Left lung (tissue), 10 donors: ENCODE results near the gene PHLDB3. TPM values are rescaled to one million over a fixed set of nuclear protein-coding genes. Genes with fewer than 3 reads are reported as not detected.
A peak's percentile ranks its signal among the peaks of the same experiment; 100 is the strongest.

ENCODE experiments used
- ATAC-seq: fragments of 200-7000 bp; cut with Tn5 transposase; one replicate; pipeline ENCODE4 v1.9.1; 2020; ENCODE audit warnings: moderate library complexity
- DNase-seq, 4 donors: peaks; one replicate each; pipeline ENCODE4 v3.0.0-alpha.2; 2013 to 2020
- H3K27ac ChIP-seq, 2 donors: fragments of 200-600 bp; sonication (generic) in 1 of 2; one replicate each; pipeline versions ENCODE4 v1.5.0 to v1.8.0; 2020 to 2021
- H3K27me3 ChIP-seq, 2 donors: fragments of 200-600 bp; sonication (generic) in 1 of 2; one replicate each; pipeline versions ENCODE4 v1.5.0 to v1.8.0; 2020 to 2021
- H3K36me3 ChIP-seq, 2 donors: fragments of 200-600 bp; sonication (generic) in 1 of 2; one replicate each; pipeline versions ENCODE4 v1.5.0 to v1.8.0; 2020 to 2021
- H3K4me1 ChIP-seq, 2 donors: fragments of 200-600 bp; one replicate each; pipeline ENCODE4 v1.8.0; 2021
- H3K4me3 ChIP-seq, 2 donors: fragments of 200-600 bp; sonication (generic) in 1 of 2; one replicate each; pipeline versions ENCODE4 v1.5.0 to v1.8.0; 2020 to 2021; ENCODE audit warnings: mild to moderate bottlenecking in 1 of 2
- H3K9me3 ChIP-seq, 2 donors: fragments of 200-600 bp; sonication (generic) in 1 of 2; one replicate each; pipeline versions ENCODE4 v1.5.0 to v1.8.0; 2020 to 2021
- CTCF ChIP-seq, 2 donors: fragments of 200-600 bp; sonication (generic) in 1 of 2; IDR thresholded peaks; one replicate each; pipeline versions ENCODE4 v1.5.0 to v1.8.0; 2021; ENCODE audit warnings: antibody characterized with exemption in 2 of 2
- intact Hi-C, 2 donors: fragments of 100-400 bp; cut with DNase I; formaldehyde crosslinking; loops; one replicate each; pipeline versions ENCODE4 v1.11.2 to v1.14.2; 2022
- polyA plus RNA-seq, 6 donors: library from polyadenylated mRNA; unstranded; fragments of 120-200 nt; gene quantifications; one replicate each; pipeline ENCODE4 v1.2.1, GENCODE V29; 2013; ENCODE audit not compliant: insufficient read length in 6 of 6
- total RNA-seq, 2 donors: library from RNA; stranded (reverse); fragmentation: NEBNext Ultra II Directional; extraction: Animal tissue kit (Norgen Biotek cat#: 25700); gene quantifications; one replicate each; pipeline ENCODE4 v1.2.1, GENCODE V29; 2021
- donor health status: DM: no; HTN: yes; CAD: no.
- donor health status: DM: no; HTN: no; CAD: no.

Gene PHLDB3
- total and polyA plus RNA-seq, 8 donors, result 4.5 to 13.3 (median 9.8) TPM

DNA sequence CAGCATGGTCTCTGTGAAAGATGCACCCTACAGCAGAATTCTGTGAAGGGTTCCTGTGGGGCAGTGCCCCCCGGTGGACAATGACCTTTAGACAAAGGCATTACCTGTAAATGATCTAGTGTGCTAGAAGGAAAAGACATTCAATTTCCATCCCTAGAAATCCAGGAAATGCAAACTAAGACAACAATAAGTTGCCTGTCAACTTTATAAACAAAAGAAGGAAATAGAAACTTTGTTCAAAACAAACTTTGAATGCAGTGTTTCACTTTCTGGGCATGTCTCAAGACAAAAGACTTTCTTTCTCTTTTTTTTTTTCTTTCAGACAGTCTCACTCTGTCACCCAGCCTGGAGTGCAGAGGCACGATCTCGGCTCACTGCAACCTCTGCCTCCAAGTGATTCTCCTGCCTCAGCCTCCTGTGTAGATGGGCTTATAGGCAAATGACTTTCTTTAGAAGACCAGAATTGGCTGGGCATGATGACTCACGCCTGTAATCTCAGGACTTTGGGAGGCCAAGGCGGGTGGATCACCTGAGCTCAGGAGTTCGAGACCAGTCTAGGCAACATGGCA is 74.3 kb downstream of the PHLDB3 start:
- no peak overlapping the region for H3K27ac ChIP-seq
- ATAC-seq (no peak), DNase-seq (peak in 1 of 4 donors; percentile 42)
- no peaks in the 10 kb centered on the region for H3K27me3 ChIP-seq
- no peaks in the 10 kb centered on the region for H3K36me3 ChIP-seq
- no peak overlapping the region for H3K4me3 ChIP-seq
- intact Hi-C loops, result no loop called here
- TF ChIP-seq CTCF (IDR thresholded peaks at IDR 0.05), result no peak
- no peaks in the 10 kb centered on the region for H3K9me3 ChIP-seq
- peaks cover 0 to 5% of the 10 kb centered on the region in 2 donors for H3K4me1 ChIP-seq

GRCh38 chr19:43429395-43429794 is 75.2 kb downstream of the PHLDB3 start:
- peaks cover 0 to 5% of the 10 kb centered on the region in 2 donors for H3K4me1 ChIP-seq
- intact Hi-C loops, result no loop called here
- DNase-seq (no peak), ATAC-seq (no peak)
- no peaks in the 10 kb centered on the region for H3K36me3 ChIP-seq
- no peak overlapping the region for H3K27ac ChIP-seq
- H3K9me3 ChIP-seq, result no peaks in the 10 kb centered on the region
- no peak overlapping the region for H3K4me3 ChIP-seq
- TF ChIP-seq CTCF (IDR thresholded peaks at IDR 0.05), result no peak
- H3K27me3 ChIP-seq, result no peaks in the 10 kb centered on the region

GRCh38 chr19:43425567-43426392 is 78.8 kb downstream of the PHLDB3 start:
- H3K4me3 ChIP-seq, result no peak overlapping the region
- intact Hi-C loops, result no loop called here
- H3K27ac ChIP-seq, result no peak overlapping the region
- peaks cover 0 to 5% of the 10 kb centered on the region in 2 donors for H3K4me1 ChIP-seq
- DNase-seq (no peak), ATAC-seq (peak; percentile 33)
- H3K9me3 ChIP-seq, result no peaks in the 10 kb centered on the region
- no peaks in the 10 kb centered on the region for H3K36me3 ChIP-seq
- peak in 1 of 2 donors; percentile 36 for TF ChIP-seq CTCF (IDR thresholded peaks at IDR 0.05)
- H3K27me3 ChIP-seq, result no peaks in the 10 kb centered on the region

Other genes starting within 250 kb of the PHLDB3 start
- not detected for gene PSG9, start 235.2 kb downstream of the PHLDB3 start, total RNA-seq
- under 1 TPM in 1 of 6 donors, not detected in 5; 0.52 TPM for gene PSG9, start 235.2 kb downstream of the PHLDB3 start, polyA plus RNA-seq
- 10 to 100 TPM in 1 of 2 donors, not detected in 1; 13.8 TPM for gene CD177, start 151.1 kb downstream of the PHLDB3 start, total RNA-seq
- under 1 TPM; 0.17 to 0.78 (median 0.39) TPM for gene CD177, start 151.1 kb downstream of the PHLDB3 start, polyA plus RNA-seq
- gene TEX101, start 89.9 kb downstream of the PHLDB3 start, total RNA-seq, result not detected
- not detected for gene TEX101, start 89.9 kb downstream of the PHLDB3 start, polyA plus RNA-seq
- 1 to 10 TPM in 1 of 2 donors, under 1 TPM in 1; 0.73 to 1.1 TPM for gene LYPD3, start 39.1 kb downstream of the PHLDB3 start, total RNA-seq
- 1 to 10 TPM; 1.2 to 2.1 (median 1.2) TPM for gene LYPD3, start 39.1 kb downstream of the PHLDB3 start, polyA plus RNA-seq
- 10 to 100 TPM; 37.5 to 39.8 TPM for gene ETHE1, start 22.5 kb upstream of the PHLDB3 start, total RNA-seq
- 10 to 100 TPM; 17.1 to 20.5 (median 19.9) TPM for gene ETHE1, start 22.5 kb upstream of the PHLDB3 start, polyA plus RNA-seq
- 1 to 10 TPM; 2.1 to 2.5 TPM for gene ZNF575, start 28.4 kb upstream of the PHLDB3 start, total RNA-seq
- gene ZNF575, start 28.4 kb upstream of the PHLDB3 start, polyA plus RNA-seq, result 1 to 10 TPM; 1.2 to 3.3 (median 2.2) TPM
- 10 to 100 TPM; 25.2 to 30.6 TPM for gene XRCC1, start 70.8 kb upstream of the PHLDB3 start, total RNA-seq
- gene XRCC1, start 70.8 kb upstream of the PHLDB3 start, polyA plus RNA-seq, result 10 to 100 TPM; 52.8 to 70.0 (median 57.4) TPM
- 1 to 10 TPM; 6.2 to 7.1 TPM for gene PINLYP, start 71.1 kb upstream of the PHLDB3 start, total RNA-seq
- gene PINLYP, start 71.1 kb upstream of the PHLDB3 start, polyA plus RNA-seq, result 10 to 100 TPM; 15.4 to 21.2 (median 18.2) TPM
- 10 to 100 TPM; 22.0 to 27.6 TPM for gene IRGQ, start 91.4 kb upstream of the PHLDB3 start, total RNA-seq
- 10 to 100 TPM; 15.1 to 18.5 (median 17.1) TPM for gene IRGQ, start 91.4 kb upstream of the PHLDB3 start, polyA plus RNA-seq
- gene ZNF576, start 91.8 kb upstream of the PHLDB3 start, total RNA-seq, result 10 to 100 TPM; 11.5 to 14.4 TPM
- 10 to 100 TPM in 5 of 6 donors, 1 to 10 TPM in 1; 9.3 to 12.3 (median 10.8) TPM for gene ZNF576, start 91.8 kb upstream of the PHLDB3 start, polyA plus RNA-seq
- gene SRRM5, start 107.3 kb upstream of the PHLDB3 start, total RNA-seq, result under 1 TPM; 0.10 to 0.32 TPM
- gene SRRM5, start 107.3 kb upstream of the PHLDB3 start, polyA plus RNA-seq, result 1 to 10 TPM; 1.1 to 2.5 (median 2.2) TPM
- gene ZNF428, start 114.9 kb upstream of the PHLDB3 start, total RNA-seq, result 10 to 100 TPM; 24.7 to 41.5 TPM
- gene ZNF428, start 114.9 kb upstream of the PHLDB3 start, polyA plus RNA-seq, result 10 to 100 TPM; 71.8 to 99.9 (median 88.1) TPM
- 10 to 100 TPM in 1 of 2 donors, 1 to 10 TPM in 1; 4.7 to 12.1 TPM for gene CADM4, start 135.1 kb upstream of the PHLDB3 start, total RNA-seq
- 10 to 100 TPM; 17.2 to 24.0 (median 21.2) TPM for gene CADM4, start 135.1 kb upstream of the PHLDB3 start, polyA plus RNA-seq
- gene PLAUR, start 165.4 kb upstream of the PHLDB3 start, total RNA-seq, result 100 to 1,000 TPM in 1 of 2 donors, 10 to 100 TPM in 1; 76.5 to 119 TPM
- gene PLAUR, start 165.4 kb upstream of the PHLDB3 start, polyA plus RNA-seq, result 10 to 100 TPM; 13.7 to 22.0 (median 17.8) TPM
- gene IRGC, start 211.3 kb upstream of the PHLDB3 start, total RNA-seq, result not detected
- gene IRGC, start 211.3 kb upstream of the PHLDB3 start, polyA plus RNA-seq, result not detected